Measurements from ENCODE around the gene A3GALT2.

A3GALT2 gene

DNA sequence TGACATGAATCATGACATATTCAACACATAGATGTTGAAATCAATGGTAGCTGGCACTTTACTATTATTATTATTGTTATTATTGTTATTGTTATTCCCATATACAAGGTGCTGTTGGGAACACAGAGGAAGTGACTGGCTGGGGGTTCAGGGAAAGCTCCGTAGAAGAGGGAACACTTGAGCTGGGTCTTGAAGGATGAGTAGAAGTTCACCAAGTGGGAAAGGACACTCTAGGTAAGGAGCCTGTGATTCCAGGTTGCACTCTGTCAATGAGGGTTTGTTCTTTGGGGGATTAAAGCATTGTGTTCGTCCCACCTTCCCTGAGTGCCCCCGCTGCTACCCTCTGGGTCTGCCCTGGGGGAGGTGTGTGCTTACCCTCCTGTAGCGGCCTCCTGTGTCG is 50.5 kb downstream of the A3GALT2 start:
- no peak for DNase-seq

- no peak for DNase-seq
Measured at GRCh38 chr1:33269621-33270020, 51.3 kb downstream of the A3GALT2 start.

- DNase-seq, result no peak
Measured at GRCh38 chr1:33268927-33269610, 51.8 kb downstream of the A3GALT2 start.

GRCh38 chr1:33268457-33268856 is 52.4 kb downstream of the A3GALT2 start:
- DNase-seq, result no peak

DNA sequence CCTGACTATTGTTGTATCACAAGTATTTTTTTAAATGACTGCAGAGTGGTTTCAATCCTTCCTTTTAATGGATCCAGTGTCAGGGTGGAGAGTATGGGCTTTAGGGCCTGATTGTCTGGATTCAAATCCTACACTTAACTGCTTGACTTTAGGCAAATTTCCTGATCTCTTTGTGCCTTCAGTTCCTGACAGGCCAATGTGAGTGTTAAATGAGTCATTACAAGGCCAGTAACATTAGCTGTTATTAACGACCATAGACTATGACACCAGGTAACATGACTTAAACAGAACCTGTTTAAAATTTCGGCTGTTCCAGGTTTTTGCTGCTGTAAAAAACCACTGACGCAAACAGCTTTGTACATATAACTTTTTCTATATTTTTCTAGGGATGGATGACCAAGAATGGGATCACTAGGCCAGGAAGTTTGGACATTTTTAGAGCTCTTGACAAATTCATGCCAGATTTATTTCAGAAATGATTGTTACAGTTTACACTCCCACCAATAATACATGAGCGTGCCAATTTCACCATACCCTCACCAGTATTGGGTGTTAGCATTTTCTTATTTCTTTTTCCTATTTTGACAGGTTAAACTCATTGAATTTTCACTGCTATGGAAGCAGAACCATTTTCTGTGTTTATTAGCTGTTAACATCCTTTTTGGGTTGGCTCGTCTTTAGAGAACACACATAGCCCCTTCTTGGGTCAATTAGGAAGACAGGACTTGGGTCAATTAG is 53.3 kb downstream of the A3GALT2 start:
- DNase-seq, result no peak

GRCh38 chr1:33266766-33267165 is 54.1 kb downstream of the A3GALT2 start:
- no peak for DNase-seq

DNA sequence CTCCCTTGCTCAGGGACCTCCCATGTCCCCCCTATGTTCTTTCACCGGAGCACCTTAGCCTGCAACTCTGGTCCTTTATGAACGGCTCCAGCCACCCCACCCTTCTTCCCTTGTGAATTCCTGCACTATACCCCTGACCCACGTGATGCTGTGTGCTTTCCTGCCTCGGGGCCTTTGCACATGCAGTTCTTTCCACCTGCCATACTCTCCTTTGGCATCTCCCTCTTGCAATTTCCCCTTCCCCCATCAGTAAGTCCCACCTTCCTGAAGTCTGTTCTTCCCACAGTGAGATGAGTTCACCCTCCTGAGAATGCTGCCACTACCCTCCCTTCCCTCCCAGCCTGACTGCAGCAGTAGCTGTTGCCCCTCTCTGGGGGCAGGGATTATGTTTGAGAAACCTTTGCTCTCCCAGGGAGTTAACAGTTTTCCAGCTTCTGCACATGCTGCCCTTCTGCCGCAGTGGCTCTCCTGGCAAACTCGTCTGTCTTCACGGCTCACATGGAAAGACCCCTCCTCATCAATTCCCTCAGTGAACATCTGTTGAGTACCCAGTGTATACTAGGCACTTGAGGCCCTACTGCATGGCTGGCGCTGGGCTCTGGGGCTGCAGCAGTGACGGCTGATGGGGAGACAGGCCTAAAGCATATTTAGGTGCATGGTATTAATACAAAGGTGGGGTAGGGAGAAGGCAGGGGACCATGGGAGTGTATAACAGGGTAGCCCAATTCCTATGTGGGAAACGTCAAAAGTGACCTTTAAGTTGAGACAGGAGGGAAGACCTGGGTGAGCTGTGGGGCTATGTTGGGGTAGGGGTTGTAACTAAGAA is 54.9 kb downstream of the A3GALT2 start:
- DNase-seq, result no peak

GRCh38 chr1:33263890-33264504 is 56.9 kb downstream of the A3GALT2 start:
- no peak for DNase-seq

DNA sequence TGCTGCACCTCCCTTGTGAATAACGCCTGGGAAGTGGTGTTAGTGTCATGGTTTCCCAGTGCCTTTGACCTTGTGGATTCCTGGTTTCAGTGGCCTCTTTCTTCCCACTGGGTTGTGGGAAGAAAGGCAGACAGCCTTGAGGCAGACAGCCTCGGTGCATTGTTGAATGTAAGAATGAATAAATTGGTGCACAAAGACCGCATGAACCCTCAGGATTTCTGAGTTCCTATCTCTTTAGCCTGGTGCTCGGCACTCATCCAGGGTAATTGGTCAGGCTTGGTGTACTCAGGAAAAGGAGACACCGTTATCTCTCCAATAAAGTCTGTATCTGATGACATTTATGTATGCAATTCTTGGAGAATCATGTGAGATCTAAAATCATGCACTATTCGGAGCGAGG is 59.6 kb downstream of the A3GALT2 start:
- no peak for DNase-seq

- peak; percentile 34 for DNase-seq
Measured at GRCh38 chr1:33260439-33260838, 60.5 kb downstream of the A3GALT2 start.

- no peak for DNase-seq
Measured at GRCh38 chr1:33259879-33260278, 61.0 kb downstream of the A3GALT2 start.

GRCh38 chr1:33258788-33259274 is 62.1 kb downstream of the A3GALT2 start:
- no peak for DNase-seq

- DNase-seq, result no peak
Measured at GRCh38 chr1:33257772-33258712, 62.9 kb downstream of the A3GALT2 start.

- no peak for DNase-seq
Measured at GRCh38 chr1:33257207-33257771, 63.6 kb downstream of the A3GALT2 start.
